DMS153 (cell line): ENCODE data around the gene CLCN3.
"Not testable (repeated sequence)": the region's sequence is repeated elsewhere in the genome, so short reads cannot be mapped to it uniquely, and the experiment has no call there.

Source experiments
- DNase-seq: peaks from one replicate; lab custom pipeline; 2025; lab: John Stamatoyannopoulos, UW

The CLCN3 gene

DNA sequence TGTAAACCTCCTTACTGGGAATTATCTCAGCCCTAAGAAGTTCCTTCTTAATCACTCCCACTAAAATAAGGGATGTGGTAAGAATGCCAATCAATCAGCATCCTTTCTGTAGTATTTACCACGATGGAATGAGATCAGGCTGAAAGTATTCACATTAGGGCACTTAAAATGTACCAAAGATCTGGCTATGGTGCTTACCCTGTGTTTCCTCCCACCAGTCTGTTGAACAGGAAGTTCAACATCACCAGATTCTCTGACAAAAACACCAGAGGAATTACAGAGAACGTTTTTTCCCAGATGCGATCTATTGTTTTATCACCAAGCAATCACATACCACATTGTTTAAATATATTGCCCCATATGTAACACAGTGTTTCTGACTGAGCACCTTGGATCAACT, 2.1 kb upstream of the CLCN3 start:
- no peak for DNase-seq

DNA sequence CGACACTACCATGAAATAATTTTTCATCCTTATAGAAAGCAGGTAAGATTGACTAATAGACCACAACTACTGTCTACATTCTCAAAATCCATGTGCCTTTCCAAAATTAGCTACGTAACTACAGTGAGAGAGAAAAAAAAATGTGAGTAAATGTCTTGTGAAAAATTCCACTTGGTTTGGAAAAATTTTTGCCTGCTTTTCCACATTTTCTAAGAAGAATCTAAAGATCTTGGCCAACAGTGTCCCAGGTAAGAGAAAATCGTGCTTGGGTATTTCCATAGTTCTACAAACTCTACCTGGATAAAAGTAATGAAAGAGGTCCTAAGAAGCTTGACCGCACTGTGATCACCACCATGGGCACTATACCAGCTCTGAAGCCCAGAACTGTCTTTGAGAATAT, 1.4 kb upstream of the CLCN3 start:
- no peak for DNase-seq

DNA sequence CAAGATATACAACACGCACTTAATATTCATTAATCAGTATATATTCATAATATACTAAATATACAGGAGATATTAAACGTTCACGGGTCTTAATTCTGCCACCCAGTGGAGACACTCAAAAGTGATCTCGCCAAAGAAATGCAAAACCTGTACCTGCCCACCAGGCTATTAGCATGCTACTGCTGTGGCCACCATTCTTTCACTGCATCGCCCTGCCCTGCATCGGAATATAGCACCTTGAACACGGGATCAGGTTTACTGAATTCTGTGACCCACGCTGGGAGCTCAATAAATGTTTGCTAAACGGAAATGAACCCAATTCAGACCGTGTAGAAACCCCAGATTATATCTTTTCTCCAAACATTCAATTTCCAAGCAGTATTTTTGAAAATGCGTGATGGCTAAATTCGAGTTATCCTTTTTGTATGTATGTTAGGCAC, 840 bp upstream of the CLCN3 start:
- DNase-seq = peak; percentile 8

DNA sequence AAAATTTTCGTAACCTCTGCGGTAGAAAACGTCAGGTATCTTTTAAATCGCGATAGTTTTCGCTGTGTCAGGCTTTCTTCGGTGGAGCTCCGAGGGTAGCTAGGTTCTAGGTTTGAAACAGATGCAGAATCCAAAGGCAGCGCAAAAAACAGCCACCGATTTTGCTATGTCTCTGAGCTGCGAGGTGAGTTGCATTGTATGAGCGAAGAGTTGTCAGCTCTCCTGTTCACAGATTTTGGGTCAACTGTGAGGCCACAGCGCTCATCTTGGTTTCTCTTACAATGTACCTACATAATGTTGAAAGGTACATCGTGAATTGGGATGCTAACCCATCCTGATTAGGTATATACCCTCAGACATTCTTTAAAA, 486 bp downstream of the CLCN3 start:
- no peak for DNase-seq

DNA sequence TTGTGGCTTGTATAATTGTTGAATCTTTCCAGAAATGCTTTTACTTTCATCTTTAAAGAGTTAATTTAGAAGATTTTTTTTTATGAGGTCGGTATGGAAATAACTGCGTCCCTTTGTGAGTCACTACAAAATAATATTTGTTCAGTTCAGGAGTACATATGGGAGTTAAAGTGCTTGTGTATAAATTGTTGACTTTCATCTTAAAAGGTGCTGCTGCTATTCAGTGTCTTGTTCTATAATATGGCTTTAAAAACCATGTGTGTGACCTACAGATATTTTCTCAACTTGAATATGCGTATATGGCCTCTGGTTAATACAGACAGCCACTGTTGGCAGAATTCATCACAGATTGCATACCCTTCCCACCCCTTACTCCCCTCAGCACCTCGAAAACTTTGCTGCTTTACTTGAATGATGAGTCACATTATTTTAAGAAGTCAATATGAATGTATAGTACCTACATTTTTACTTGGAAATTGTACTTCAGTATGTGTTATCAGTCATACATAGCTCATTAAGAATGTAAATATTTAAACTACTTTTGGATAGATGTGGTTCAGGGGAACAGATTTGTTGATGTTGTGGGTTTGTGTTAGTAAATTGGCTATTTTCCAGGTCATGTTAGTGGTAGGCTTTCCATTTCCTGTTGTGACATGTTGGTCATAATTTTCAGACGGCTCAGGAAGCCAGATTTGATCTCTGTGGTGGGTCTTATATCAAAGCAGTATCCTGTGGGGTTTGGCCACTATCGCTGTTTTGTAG, 1.5 kb downstream of the CLCN3 start:
- DNase-seq = peak; percentile 15

DNA sequence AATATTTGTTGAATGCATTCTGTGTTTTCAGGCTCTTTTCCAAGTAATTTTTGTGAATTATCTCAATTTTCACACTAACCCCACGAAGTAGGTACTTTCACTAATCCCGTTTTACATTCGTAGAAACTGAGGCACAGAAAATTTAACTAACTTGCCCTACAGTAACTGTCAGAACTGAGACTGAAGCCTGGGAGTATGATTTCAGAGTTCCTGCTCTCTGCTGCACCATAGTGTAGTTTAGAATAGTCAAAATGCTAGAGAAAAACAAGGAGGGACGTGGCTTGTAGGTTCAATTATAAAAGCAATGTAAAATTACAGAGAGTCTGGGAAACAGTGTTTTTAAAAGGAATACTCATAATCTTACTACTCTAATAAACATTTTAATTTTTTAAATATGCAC, 2.2 kb downstream of the CLCN3 start:
- no peak for DNase-seq

DNA sequence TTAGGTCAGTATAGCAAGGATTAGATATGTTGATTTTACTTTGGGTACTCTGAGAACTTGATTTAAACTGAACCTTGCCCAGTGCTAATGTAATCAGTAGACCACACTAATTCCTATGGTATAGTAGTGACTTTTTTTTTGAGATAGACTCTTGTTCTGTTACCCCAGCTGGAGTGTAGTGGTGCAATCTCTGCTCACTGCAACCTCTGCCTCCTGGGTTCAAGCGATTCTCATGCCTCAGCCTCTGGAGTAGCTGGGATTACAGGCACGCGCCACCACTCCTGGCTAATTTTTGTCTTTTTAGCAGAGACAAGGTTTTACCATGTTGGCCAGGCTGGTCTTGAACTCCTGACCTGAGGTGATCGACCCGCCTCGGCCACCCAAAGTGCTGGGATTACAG, 3.6 kb downstream of the CLCN3 start:
- not testable (repeated sequence) for DNase-seq

DNA sequence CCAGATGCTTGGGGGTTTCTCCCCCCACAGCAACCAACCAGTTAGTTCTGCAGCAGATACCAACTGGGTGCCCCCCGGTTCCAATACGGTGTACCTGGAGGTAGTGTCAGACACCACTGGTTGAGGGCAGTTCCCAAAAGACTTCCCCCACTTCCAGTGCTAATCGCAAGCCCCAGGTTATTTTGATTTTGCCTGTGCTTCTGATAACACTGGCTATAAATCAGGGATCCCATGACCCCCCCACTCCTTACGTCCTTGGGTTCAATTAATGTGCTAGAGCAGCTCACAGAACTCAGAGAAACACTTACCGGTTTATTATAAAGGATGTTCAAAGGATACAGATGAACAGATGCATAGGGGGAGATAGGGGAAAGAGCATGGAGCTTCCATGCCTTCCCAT, 5.5 kb downstream of the CLCN3 start:
- no peak for DNase-seq

DNA sequence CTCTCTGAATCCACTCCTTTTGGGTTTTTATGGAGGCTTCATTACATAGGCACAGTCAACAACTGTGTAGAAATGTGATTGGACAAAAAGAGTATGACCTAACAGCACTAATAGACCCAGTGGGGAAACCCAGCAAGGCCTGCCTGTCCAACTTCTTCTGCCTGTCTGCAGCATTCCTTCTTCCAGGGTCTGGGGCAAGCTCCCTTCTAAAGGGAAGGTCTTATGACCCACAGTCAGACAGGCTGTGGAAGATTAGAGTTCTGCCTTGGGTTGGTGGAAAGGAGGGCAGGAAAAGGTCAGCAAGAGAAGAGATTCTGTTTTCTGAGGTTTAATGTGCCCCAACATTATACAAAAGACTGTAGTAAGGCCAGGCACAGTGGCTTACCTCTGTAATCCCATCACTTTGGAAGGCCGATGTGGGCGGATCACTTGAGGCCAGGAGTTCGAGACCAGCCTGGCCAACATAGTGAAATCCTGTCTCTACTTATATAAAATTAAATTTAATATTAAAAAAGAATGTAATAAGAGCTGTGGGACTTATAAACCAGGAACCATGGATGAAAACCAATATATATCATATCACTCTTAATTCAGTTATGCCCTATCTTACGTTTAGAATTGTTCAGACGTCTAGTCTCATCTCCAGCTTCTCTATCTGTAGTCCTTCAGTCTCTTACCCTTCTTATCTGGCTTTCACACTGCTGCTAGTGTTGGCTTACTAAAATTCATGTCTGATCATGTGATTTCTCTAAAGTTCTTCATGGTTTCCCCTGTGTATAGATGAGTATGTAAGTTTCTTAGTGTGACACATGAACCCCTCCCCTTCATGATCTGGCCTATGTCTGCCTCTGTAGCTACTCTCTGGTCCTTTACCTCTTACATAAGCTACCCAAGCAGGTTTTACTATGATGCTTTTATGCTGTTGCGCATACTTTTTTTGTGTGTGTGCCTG, 6.2 kb downstream of the CLCN3 start:
- no peak for DNase-seq

DNA sequence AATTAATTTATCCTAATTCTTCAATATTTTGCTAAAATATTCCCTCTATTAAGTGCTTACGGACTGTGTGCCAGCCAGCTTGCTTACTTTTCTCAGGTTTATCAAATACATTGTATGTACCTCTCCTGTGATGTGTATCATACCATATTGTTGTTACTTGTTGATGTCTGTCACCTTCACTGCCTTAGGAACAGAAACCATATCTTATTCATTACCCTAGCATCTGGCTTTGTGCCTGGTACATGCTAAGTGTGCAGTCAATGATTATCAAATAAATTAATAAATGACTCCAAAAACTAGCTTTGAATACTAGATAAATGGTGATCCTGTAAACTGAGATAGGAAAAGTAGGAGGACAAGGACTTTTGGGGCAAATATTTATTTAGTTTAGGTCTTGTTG, 6.9 kb downstream of the CLCN3 start:
- DNase-seq = no peak

DNA sequence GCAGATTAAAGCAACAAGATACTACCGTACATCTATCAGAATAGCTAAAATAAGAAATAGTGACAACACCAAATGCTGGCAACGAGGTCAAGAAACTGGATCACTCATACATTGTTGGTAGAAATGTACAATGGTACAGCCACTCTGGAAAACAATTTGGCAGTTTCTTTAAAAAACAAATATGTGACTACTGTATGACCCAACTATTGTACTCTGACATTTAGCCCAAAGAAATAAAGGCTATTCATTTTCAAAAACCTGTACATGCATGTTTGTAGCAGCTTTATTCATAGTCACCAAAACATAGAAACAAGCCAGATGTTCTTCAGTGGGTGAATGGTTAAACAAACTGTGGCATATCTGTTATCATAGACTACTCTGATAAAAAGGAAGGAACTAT, 8.2 kb downstream of the CLCN3 start:
- no peak for DNase-seq

DNA sequence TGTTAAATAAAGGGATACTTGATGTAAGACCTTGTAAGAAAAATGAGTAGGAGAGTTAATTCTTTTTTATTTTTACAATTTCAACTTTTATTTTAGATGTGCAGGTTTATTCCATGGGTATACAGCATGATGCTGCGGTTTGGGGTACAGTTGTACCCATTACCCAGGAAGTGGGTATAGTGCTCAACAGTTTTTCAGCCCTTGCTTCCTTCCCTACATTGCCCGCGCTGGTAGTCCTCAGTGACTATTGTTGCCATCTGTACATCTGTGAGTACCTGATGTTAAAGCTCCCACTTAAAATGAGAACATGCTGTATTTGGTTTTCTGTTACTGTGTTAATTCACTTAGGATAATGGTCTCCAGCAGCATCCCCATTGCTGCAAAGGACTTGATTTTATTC, 9.7 kb downstream of the CLCN3 start:
- DNase-seq = no peak

DNA sequence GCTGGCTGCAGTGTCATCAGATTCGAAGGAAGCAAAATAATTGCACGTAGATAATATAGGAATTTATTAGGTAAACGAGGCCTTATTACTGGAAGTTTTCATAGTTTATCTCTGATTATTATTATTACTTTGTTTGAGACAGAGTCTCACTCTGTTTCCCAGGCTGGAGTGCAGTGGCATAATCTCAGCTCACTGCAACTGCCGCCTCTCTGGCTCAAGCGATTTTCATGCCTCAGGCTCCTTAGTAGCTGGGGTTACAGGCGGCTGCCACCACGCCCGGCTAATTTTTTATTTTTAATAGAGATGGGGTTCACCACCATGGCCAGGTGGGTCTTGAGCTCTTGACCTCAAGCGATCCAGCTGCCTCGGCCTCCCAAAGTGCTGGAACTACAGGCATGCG, 12.5 kb downstream of the CLCN3 start:
- no peak for DNase-seq

DNA sequence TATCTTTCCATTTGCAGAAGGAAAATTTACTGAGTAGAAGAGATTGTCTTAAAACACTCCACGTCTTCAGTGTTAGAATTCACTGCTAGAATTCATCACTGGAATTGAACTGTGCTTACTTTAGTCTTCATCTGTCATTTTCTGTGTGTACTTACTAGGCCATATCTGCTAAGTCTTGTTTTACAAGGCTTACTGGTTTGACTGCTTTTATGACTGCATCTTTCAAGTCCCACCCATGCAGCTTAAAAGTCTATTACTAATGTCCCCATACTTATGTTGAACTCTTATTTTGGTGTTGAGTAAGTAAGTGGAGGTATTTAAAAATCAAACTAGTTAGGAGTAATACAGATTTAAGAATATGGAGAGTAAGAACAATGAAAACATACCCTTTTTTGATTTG, 14.6 kb downstream of the CLCN3 start:
- no peak for DNase-seq

DNA sequence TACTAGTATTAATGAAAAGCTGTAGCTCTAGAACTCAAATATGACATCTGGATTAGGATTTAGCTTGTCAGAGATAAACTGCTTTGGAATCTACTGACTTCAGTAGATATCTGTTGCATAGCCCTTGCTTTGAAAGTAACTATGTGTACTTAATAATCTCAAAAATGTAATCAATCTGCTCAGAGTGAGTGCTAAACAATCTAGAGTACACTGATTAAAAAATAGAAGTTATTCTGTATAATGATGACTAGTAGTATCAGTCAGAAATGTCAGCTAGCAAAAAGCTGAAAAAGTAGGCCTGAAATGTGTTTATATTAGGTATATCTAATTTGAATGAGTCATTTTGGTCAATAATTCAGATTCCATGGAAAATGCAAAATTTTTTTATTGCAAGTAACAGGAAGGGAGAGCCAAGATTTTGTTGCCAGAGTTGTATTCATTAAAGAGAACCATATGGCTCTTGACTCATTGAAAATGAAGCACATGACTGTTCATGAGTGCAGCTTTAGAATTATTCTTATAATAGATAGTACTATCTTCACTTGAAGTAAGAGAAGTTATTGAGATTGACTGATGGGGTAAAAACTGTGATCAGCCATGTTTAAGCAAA, 20.0 kb downstream of the CLCN3 start:
- no peak for DNase-seq

DNA sequence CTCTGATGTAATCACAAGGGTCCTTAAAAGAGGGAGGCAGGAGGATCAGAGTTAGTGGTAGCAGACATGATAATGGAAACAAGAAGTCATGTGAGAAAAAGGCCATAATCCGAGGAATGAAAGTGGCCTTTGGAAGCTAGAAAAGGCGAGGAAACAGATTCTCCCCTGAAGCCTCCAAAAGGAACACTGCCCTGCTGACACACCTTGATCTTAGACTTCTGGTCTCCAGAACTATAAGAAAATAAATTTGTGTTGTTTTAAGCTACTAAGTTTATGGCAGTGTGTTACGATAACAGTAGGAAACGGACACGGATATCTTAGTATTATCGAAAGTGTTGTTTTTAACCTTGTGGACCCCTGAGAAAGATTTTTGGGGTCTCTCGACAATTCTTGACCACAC, 24.4 kb downstream of the CLCN3 start:
- no peak for DNase-seq

DNA sequence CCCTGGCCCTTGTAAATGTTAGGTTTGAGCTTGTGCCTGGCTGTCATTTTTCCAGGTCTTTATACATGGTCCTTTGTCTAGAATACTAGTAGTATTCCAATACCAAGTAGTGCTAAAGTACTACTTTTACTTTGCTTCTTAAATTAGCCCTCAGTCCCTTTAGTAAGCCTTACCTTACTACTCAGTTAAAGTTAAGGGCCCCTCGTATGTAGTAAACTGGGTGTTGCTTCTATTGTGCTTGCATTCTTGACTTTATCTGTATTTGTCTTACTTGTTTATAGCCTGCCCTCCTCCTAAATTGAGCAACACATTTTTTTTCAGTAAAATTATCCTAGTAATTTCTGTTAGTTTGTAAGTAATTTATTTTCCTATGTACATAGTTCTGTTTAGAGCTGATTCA, 25.2 kb downstream of the CLCN3 start:
- DNase-seq = no peak

DNA sequence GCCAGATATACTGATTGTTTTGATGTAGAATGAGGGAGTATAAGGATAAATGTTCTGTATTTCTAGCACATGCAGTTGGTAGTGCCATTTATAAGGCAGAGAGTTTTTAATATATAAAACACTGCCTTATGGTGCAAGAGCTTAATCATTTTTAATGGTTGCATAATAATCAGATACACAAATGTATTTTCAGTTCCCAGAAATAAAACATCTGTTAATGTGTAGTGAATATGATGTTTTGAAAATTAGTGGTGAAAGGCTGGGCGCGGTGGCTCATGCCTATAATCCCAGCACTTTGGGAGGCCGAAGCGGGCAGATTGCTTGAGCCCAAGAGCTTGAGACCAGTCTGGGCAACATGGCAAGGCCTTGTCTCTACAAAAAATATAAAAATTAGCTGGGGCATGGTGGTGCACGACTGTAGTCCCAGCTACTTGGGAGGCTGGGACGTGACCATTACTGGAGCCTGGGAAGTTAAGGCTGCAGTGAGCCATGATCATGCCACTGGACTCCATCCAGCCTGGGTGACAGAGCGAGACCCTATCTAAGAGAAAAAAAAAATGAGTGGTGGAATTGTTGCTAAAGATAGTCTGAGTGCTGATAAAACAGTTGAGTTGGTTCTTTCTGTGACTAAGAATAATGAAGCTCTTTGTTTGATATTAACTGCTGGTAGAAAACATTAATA, 29.3 kb downstream of the CLCN3 start:
- no peak for DNase-seq

DNA sequence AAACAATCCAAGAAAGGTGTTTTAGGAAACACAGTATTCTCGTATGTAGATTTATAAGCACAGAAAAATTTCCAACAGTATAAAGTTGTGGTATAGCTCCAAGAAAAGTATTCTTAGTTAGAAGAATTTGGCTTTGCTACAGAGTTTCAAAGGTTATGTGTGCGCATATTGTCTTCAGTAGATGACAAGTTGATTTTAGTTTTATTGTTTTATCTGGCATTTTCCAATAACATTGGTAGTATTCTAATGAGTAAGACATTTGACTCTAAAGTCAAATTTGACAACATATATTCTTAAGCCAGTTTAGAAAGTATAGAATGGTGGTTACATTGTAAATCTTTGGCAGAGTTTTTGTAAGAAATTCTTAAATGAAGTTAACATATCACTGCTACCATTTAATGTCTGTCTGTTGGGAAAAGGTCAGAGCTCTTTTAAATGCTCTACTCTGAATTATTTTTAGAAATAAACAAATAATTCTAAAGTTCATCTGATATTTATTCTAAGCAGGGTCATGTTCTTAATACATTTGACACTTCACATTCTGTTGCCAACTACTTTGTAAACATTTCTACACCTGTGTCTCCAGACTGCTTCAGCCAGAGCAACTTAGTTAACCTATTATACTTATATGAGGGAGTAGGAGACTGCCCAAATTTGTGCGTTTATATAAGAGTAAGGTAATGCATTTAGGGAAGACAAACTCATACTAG, 30.0 kb downstream of the CLCN3 start:
- DNase-seq = no peak

DNA sequence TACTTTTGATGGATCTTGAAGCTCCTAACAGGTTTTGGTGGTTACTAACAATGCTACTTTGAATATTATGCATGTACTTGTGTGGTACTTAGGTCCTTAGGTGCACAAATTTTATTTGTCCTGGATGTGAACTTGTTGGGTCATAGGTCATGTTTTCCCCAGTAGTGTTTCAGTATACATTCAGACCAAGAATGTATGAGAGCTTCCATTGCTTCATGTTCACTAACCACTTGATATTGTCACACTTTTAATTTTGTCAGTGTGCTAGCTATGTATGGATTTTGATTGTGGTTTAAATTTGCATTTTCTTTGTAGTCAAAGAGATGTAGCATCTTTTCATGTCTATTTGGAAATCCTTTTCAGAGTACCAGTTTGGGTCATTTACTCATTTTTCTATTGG, 32.2 kb downstream of the CLCN3 start:
- no peak for DNase-seq

DNA sequence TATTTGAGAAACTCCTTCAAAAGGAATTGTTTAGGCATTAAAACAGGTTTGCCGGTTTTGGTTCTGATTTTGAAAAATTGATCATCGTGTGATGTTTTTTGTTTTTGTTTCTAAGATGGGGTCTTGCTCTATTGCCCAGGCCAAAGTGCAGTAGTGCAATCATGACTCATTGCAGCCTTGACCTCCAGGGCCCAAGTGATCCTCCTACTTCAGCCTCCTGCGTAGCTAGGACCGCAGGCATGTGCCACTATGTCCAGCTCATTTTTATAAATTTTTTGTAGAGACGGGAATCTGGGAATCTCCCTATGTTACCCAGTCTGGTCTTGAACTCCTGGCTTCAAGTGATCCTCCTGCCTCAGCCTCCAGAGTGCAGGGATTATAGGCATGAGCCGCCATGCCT, 35.0 kb downstream of the CLCN3 start:
- no peak for DNase-seq
